CD4-positive, alpha-beta T cell treated with Interleukin-15 for 4 hours (primary cell): Measurements from ENCODE around the gene C19orf12.
A peak's percentile ranks its signal among the peaks of the same experiment; 100 is the strongest.
"Not testable (repeated sequence)": the region's sequence is repeated elsewhere in the genome, so short reads cannot be mapped to it uniquely, and the experiment has no call there.

Experiments
- DNase-seq: peaks from one replicate; pipeline ENCODE4 v3.0.0-alpha.2; 2020; ENCODE audit warnings: low spot score

The C19orf12 gene

GRCh38 chr19:29731331-29731850, 16.3 kb upstream of the C19orf12 start:
- DNase-seq: no peak

GRCh38 chr19:29727906-29728305, 12.8 kb upstream of the C19orf12 start:
- no peak for DNase-seq

GRCh38 chr19:29724746-29725145, 9.7 kb upstream of the C19orf12 start:
- DNase-seq: no peak

GRCh38 chr19:29724102-29724641, 9.1 kb upstream of the C19orf12 start:
- no peak for DNase-seq

GRCh38 chr19:29717051-29717450, 2.0 kb upstream of the C19orf12 start:
- DNase-seq: no peak

- no peak for DNase-seq
These were observed 880 bp upstream of the C19orf12 start for GRCh38 chr19:29715701-29716581.

GRCh38 chr19:29714371-29714952, 599 bp downstream of the C19orf12 start:
- DNase-seq: peak; percentile 58

- DNase-seq: no peak
These were observed 2.1 kb downstream of the C19orf12 start for GRCh38 chr19:29712744-29713516.

GRCh38 chr19:29711584-29712132, 3.4 kb downstream of the C19orf12 start:
- DNase-seq: no peak

GRCh38 chr19:29709440-29709798, 5.6 kb downstream of the C19orf12 start:
- not testable (repeated sequence) for DNase-seq

- no peak for DNase-seq
These were observed 6.3 kb downstream of the C19orf12 start for GRCh38 chr19:29708554-29709439.

GRCh38 chr19:29706635-29707034, 8.4 kb downstream of the C19orf12 start:
- no peak for DNase-seq

GRCh38 chr19:29705706-29706105, 9.4 kb downstream of the C19orf12 start:
- no peak for DNase-seq

- DNase-seq: no peak
These were observed 10.2 kb downstream of the C19orf12 start for GRCh38 chr19:29704562-29705558.

- no peak for DNase-seq
These were observed 12.1 kb downstream of the C19orf12 start for GRCh38 chr19:29702963-29703320.

- no peak for DNase-seq
These were observed 12.7 kb downstream of the C19orf12 start for GRCh38 chr19:29702161-29702962.

GRCh38 chr19:29700498-29700897, 14.6 kb downstream of the C19orf12 start:
- no peak for DNase-seq

GRCh38 chr19:29699861-29700260, 15.2 kb downstream of the C19orf12 start:
- DNase-seq: no peak
